ENCODE measurements around the gene RCAN1.

GRCh38 chr21:34570313-34570712 is 44.6 kb downstream of the RCAN1 start:
- TF ChIP-seq, protein P1, sequence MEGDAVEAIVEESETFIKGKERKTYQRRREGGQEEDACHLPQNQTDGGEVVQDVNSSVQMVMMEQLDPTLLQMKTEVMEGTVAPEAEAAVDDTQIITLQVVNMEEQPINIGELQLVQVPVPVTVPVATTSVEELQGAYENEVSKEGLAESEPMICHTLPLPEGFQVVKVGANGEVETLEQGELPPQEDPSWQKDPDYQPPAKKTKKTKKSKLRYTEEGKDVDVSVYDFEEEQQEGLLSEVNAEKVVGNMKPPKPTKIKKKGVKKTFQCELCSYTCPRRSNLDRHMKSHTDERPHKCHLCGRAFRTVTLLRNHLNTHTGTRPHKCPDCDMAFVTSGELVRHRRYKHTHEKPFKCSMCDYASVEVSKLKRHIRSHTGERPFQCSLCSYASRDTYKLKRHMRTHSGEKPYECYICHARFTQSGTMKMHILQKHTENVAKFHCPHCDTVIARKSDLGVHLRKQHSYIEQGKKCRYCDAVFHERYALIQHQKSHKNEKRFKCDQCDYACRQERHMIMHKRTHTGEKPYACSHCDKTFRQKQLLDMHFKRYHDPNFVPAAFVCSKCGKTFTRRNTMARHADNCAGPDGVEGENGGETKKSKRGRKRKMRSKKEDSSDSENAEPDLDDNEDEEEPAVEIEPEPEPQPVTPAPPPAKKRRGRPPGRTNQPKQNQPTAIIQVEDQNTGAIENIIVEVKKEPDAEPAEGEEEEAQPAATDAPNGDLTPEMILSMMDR (IDR thresholded peaks at IDR 0.05; ENCODE audit: low read depth, low read length), result no peak
- TF ChIP-seq MAX (IDR thresholded peaks at IDR 0.05; ENCODE audit: low read depth, low read length) (peak; percentile 95), POLR2A (IDR thresholded peaks at IDR 0.05; ENCODE audit: extremely low read depth, insufficient read length) (no peak)

All from NB4 (cell line).